ENCODE measurements around the gene MFAP5.
"Not testable (repeated sequence)": the region's sequence is repeated elsewhere in the genome, so short reads cannot be mapped to it uniquely, and the experiment has no call there.

The MFAP5 gene

DNA sequence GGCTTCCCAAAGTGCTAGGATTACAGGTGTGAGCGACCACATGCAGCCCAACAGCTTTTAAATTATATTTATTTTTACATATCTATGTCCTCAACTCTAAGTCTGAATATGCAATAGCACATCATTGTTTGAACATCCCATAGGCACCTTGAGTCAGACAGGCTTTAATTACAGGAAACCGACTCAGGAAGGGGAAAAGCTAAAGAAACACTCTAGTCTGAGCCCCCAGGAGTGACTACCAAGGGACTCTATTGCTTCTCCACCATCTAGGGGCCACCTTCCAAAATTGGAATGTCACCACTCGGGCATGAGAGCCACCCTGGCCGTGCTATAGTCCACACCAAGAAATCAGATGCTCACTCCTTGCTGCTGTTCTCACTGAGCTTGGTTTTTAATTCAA, 14.0 kb upstream of the MFAP5 start:
- H3K4me3 ChIP-seq (ENCODE audit: low read depth, low read length), result no peak overlapping the region

GRCh38 chr12:8675591-8676036, 13.0 kb upstream of the MFAP5 start:
- H3K4me3 ChIP-seq (ENCODE audit: low read depth, low read length), result no peak overlapping the region

- H3K4me3 ChIP-seq (ENCODE audit: low read depth, low read length), result no peak overlapping the region
Measured at GRCh38 chr12:8672381-8672780, 9.8 kb upstream of the MFAP5 start.

- H3K4me3 ChIP-seq (ENCODE audit: low read depth, low read length), result no peak overlapping the region
Measured at GRCh38 chr12:8668441-8668840, 5.8 kb upstream of the MFAP5 start.

DNA sequence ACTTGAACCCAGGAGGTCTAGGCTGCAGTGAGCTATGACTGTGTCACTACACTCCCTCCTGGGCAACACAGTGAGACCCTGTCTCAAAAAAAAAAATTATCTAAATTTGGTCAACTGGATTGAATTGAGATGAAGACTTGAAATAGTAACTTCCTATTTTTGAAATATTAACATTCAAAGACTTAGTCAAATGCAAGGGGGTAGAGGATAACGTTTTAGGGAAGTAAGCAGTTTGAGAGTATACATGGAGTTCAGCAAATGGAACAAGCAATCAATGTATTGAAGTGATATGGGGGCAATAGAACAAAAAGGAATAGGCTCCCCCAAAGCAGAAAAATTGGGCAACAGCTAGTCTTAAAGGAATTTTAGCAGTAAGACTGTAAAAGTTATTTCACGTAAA, 4.6 kb upstream of the MFAP5 start:
- no peak overlapping the region for H3K4me3 ChIP-seq (ENCODE audit: low read depth, low read length)

- H3K4me3 ChIP-seq (ENCODE audit: low read depth, low read length), result no peak overlapping the region
Measured at GRCh38 chr12:8665759-8666158, 3.1 kb upstream of the MFAP5 start.

GRCh38 chr12:8664228-8664913, 1.7 kb upstream of the MFAP5 start:
- H3K4me3 ChIP-seq (ENCODE audit: low read depth, low read length), result no peak overlapping the region

GRCh38 chr12:8661751-8662150, 875 bp downstream of the MFAP5 start:
- H3K4me3 ChIP-seq (ENCODE audit: low read depth, low read length), result no peak overlapping the region

GRCh38 chr12:8661016-8661415, 1.6 kb downstream of the MFAP5 start:
- H3K4me3 ChIP-seq (ENCODE audit: low read depth, low read length), result no peak overlapping the region

- H3K4me3 ChIP-seq (ENCODE audit: low read depth, low read length), result no peak overlapping the region
Measured at GRCh38 chr12:8658346-8658745, 4.3 kb downstream of the MFAP5 start.

- H3K4me3 ChIP-seq (ENCODE audit: low read depth, low read length), result no peak overlapping the region
Measured at GRCh38 chr12:8655421-8655820, 7.2 kb downstream of the MFAP5 start.

GRCh38 chr12:8648576-8649205, 13.9 kb downstream of the MFAP5 start:
- H3K4me3 ChIP-seq (ENCODE audit: low read depth, low read length), result no peak overlapping the region

- H3K4me3 ChIP-seq (ENCODE audit: low read depth, low read length), result no peak overlapping the region
Measured at GRCh38 chr12:8647968-8648367, 14.7 kb downstream of the MFAP5 start.

GRCh38 chr12:8644345-8645248, 18.0 kb downstream of the MFAP5 start:
- H3K4me3 ChIP-seq (ENCODE audit: low read depth, low read length), result no peak overlapping the region

GRCh38 chr12:8642775-8643174, 19.9 kb downstream of the MFAP5 start:
- no peak overlapping the region for H3K4me3 ChIP-seq (ENCODE audit: low read depth, low read length)

DNA sequence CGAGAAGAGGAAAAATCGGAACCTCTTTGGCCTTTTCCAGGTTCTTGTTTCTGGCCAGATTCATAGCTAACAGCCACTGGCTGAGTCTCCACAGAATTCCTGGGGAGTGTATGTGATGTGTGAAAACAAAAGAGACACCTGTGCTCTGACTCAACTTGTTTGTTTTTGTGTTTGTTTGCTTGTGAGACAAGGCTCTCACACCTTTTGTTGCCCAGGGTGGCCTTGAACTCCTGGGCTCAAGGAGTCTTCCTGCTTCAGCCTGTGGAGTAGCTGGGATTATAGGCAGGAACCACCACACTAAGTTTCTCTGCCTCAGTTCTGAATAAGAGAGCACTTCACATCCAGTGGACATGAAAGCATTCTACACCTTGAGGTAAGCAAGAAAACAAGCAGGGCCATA, 22.7 kb downstream of the MFAP5 start:
- H3K4me3 ChIP-seq (ENCODE audit: low read depth, low read length), result no peak overlapping the region

DNA sequence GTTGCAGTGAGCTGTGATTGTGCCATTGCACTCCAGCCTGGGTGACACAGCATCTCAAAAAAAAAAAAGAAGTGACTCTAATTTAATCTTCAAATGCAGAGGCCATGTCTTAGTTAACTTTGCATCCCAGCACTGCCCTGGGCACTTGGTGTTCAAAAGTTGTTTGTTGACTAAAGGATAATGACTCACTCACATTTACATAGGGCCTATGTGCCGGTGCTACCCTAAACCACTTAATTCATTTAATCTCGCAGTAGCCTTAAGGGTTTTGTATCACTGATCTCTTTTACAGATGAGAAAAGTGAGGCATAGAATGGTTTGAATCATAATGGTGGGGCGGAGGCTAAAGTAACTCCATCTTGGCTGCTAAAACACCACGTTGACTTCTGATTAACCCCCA, 23.7 kb downstream of the MFAP5 start:
- no peak overlapping the region for H3K4me3 ChIP-seq (ENCODE audit: low read depth, low read length)

- H3K4me3 ChIP-seq (ENCODE audit: low read depth, low read length), result no peak overlapping the region
Measured at GRCh38 chr12:8637666-8638065, 25.0 kb downstream of the MFAP5 start.

GRCh38 chr12:8637244-8637643, 25.4 kb downstream of the MFAP5 start:
- no peak overlapping the region for H3K4me3 ChIP-seq (ENCODE audit: low read depth, low read length)

- no peak overlapping the region for H3K4me3 ChIP-seq (ENCODE audit: low read depth, low read length)
Measured at GRCh38 chr12:8636581-8636980, 26.0 kb downstream of the MFAP5 start.

DNA sequence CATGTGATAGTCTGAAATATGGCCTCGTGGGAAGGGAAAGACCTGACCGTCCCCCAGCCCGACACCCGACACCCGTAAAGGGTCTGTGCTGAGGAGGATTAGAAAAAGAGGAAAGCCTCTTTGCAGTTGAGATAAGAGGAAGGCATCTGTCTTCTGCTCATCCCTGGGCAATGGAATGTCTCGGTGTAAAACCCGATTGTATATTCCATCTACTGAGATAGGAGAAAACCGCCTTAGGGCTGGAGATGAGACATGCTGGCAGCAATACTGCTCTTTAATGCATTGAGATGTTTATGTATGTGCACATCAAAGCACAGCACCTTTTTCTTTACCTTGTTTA, 26.6 kb downstream of the MFAP5 start:
- not testable (repeated sequence) for H3K4me3 ChIP-seq (ENCODE audit: low read depth, low read length)

All from iPS-11a (cell line).